K562 (cell line): ENCODE measurements around the gene ACKR1.

ENCODE experiments used
- CREB1 ChIP-seq, 2 experiments: sonication (generic) in 1 of 2; formaldehyde crosslinking in 1 of 2; IDR thresholded peaks; 2 replicates each; pipeline versions ENCODE4 v1.6.1 to v1.8.0; 2012 to 2022; ENCODE audit warnings: inconsistent platforms in 1 of 2, mild to moderate bottlenecking in 1 of 2, missing genetic modification reagents in 1 of 2, moderate library complexity in 1 of 2
- FOXM1 ChIP-seq, 2 experiments: fragments of 450-650 bp in 1 of 2; sonication (generic) in 1 of 2; formaldehyde crosslinking in 1 of 2; IDR thresholded peaks; 2 replicates each; pipeline versions ENCODE4 v1.6.1 to v1.9.0; 2017 to 2022; ENCODE audit warnings: low read depth in 2 of 2, mild to moderate bottlenecking in 2 of 2, missing genetic modification reagents in 1 of 2, moderate library complexity in 1 of 2
- JUND ChIP-seq, 2 experiments: IDR thresholded peaks; 2 replicates in 1 of 2; 3 replicates in 1 of 2; pipeline ENCODE4 v1.6.1; 2011; ENCODE audit warnings: borderline replicate concordance in 2 of 2, low read depth in 2 of 2, low read length in 2 of 2, improper control_type of control experiment in 1 of 2, missing biosample characterization in 1 of 2, missing genetic modification characterization in 1 of 2, missing genetic modification reagents in 1 of 2
- KLF1 ChIP-seq: fragments of 450-650 bp; IDR thresholded peaks from 2 replicates; pipeline ENCODE4 v1.6.1; 2016; ENCODE audit warnings: missing genetic modification characterization, missing compliant biosample characterization
- PHF8 ChIP-seq: fragments of 200-600 bp; sonication (generic); IDR thresholded peaks from 2 replicates; pipeline ENCODE4 v1.6.1; 2012; ENCODE audit warnings: mixed run types, mild to moderate bottlenecking, inconsistent platforms, low read length, moderate library complexity, borderline replicate concordance
- POLR2A ChIP-seq: fragments of 450-650 bp; conservative IDR thresholded peaks from 2 replicates; pipeline ENCODE4 v1.6.1; 2016
- SMAD1 ChIP-seq: fragments of 150-350 bp; IDR thresholded peaks from 2 replicates; pipeline ENCODE4 v1.6.1; 2014; ENCODE audit warnings: low read length, low read depth; ENCODE audit not compliant: partially characterized antibody
- SRSF9 ChIP-seq: fragments of 200-400 bp; formaldehyde crosslinking; IDR thresholded peaks from 2 replicates; pipeline ENCODE4 v1.6.1; 2017; ENCODE audit warnings: low read depth, low read length, borderline replicate concordance
- ZBTB33 ChIP-seq: sonication (generic); formaldehyde crosslinking; IDR thresholded peaks from 2 replicates; pipeline ENCODE4 v1.8.1; 2023; ENCODE audit warnings: mild to moderate bottlenecking, missing genetic modification reagents
- ZFP36 ChIP-seq: fragments of 150-350 bp; IDR thresholded peaks from 2 replicates; pipeline ENCODE4 v1.6.1; 2018; ENCODE audit warnings: low read length, low read depth; ENCODE audit not compliant: partially characterized antibody
- ZNF436 ChIP-seq: fragments of 250-450, 450-650 bp; sonication (Bioruptor Pico); formaldehyde crosslinking; IDR thresholded peaks from 2 replicates; pipeline ENCODE4 v1.7.0; 2020; ENCODE audit warnings: mild to moderate bottlenecking
- ZSCAN29 ChIP-seq: fragments of 450-650 bp; IDR thresholded peaks from 2 replicates; pipeline ENCODE4 v1.6.1; 2017
- TF ChIP-seq, protein P1 (sequence below), 3 experiments: IDR thresholded peaks in 2 of 3; conservative IDR thresholded peaks in 1 of 3; 2 replicates each; pipeline ENCODE4 v1.5.1; 2011 to 2012; ENCODE audit warnings: low read length in 3 of 3, mild to moderate bottlenecking in 3 of 3, control low read depth in 2 of 3, improper control_type of control experiment in 1 of 3, inconsistent platforms in 1 of 3, low read depth in 1 of 3, mixed read lengths in 1 of 3, moderate library complexity in 1 of 3; ENCODE audit not compliant: insufficient read depth in 2 of 3

- TF ChIP-seq POLR2A: no peak
- TF ChIP-seq FOXM1 (IDR thresholded peaks at IDR 0.05; ENCODE audit: low read depth): no peak
- TF ChIP-seq FOXM1 (CRISPR knock-in tag; IDR thresholded peaks at IDR 0.05; ENCODE audit: low read depth): no peak
- TF ChIP-seq, protein P1, sequence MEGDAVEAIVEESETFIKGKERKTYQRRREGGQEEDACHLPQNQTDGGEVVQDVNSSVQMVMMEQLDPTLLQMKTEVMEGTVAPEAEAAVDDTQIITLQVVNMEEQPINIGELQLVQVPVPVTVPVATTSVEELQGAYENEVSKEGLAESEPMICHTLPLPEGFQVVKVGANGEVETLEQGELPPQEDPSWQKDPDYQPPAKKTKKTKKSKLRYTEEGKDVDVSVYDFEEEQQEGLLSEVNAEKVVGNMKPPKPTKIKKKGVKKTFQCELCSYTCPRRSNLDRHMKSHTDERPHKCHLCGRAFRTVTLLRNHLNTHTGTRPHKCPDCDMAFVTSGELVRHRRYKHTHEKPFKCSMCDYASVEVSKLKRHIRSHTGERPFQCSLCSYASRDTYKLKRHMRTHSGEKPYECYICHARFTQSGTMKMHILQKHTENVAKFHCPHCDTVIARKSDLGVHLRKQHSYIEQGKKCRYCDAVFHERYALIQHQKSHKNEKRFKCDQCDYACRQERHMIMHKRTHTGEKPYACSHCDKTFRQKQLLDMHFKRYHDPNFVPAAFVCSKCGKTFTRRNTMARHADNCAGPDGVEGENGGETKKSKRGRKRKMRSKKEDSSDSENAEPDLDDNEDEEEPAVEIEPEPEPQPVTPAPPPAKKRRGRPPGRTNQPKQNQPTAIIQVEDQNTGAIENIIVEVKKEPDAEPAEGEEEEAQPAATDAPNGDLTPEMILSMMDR (IDR thresholded peaks at IDR 0.05 in 2 of 3, conservative IDR thresholded peaks at IDR 0.05 in 1 of 3; ENCODE audit: insufficient read depth in 2 of 3, low read depth in 1 of 3, low read length in 3 of 3): peak; percentile 99 to 100 (median 100)
- TF ChIP-seq CREB1 (IDR thresholded peaks at IDR 0.05): no peak
- no peak for TF ChIP-seq CREB1 (CRISPR knock-in tag; IDR thresholded peaks at IDR 0.05)
- no peak for TF ChIP-seq ZFP36
- no peak for TF ChIP-seq ZNF436
- no peak for TF ChIP-seq SMAD1
- TF ChIP-seq SRSF9: no peak
- peak; percentile 28; the same call in 1 of the 2 replicates for TF ChIP-seq JUND (IDR thresholded peaks at IDR 0.05; ENCODE audit: borderline replicate concordance, low read depth, low read length)
- no peak for TF ChIP-seq JUND (tag; IDR thresholded peaks at IDR 0.05; ENCODE audit: borderline replicate concordance, low read depth, low read length)
- TF ChIP-seq ZSCAN29: no peak
- TF ChIP-seq KLF1 (tag): no peak
- no peak for TF ChIP-seq PHF8
- TF ChIP-seq ZBTB33 (CRISPR knock-in tag): no peak
These were observed 43.5 kb upstream of the ACKR1 start for GRCh38 chr1:159161001-159161718.
